BLaER1 treated with 17β-estradiol and CSF1 and Interleukin-3, amounts not matched to agents 10 nM and 100 nM (cell line): ENCODE results near the gene CNPY1.

Experiments
- H3K27ac ChIP-seq, 11 experiments: shearing (Covaris generic); formaldehyde crosslinking; 2 replicates each; pipeline ENCODE4 v1.8.1; 2022
- H3K27me3 ChIP-seq, 11 experiments: shearing (Covaris generic); formaldehyde crosslinking; 2 replicates each; pipeline ENCODE4 v1.8.1; 2022
- H3K36me3 ChIP-seq, 11 experiments: shearing (Covaris generic); formaldehyde crosslinking; 2 replicates each; pipeline ENCODE4 v1.8.1; 2022
- H3K4me1 ChIP-seq, 10 experiments: shearing (Covaris generic); formaldehyde crosslinking; 2 replicates each; pipeline ENCODE4 v1.8.1; 2022
- H3K4me2 ChIP-seq, 11 experiments: shearing (Covaris generic); formaldehyde crosslinking; 2 replicates each; pipeline ENCODE4 v1.8.1; 2022
- H3K4me3 ChIP-seq, 10 experiments: shearing (Covaris generic); formaldehyde crosslinking; 2 replicates each; pipeline ENCODE4 v1.8.1; 2022
- H3K9ac ChIP-seq, 11 experiments: shearing (Covaris generic); formaldehyde crosslinking; 2 replicates each; pipeline ENCODE4 v1.8.1; 2022
- H3K9me3 ChIP-seq, 11 experiments: shearing (Covaris generic); formaldehyde crosslinking; replicated peaks in 1 of 11; 2 replicates each; pipeline ENCODE4 v1.8.1; 2022
- H4K20me1 ChIP-seq, 11 experiments: shearing (Covaris generic); formaldehyde crosslinking; 2 replicates each; pipeline ENCODE4 v1.8.1; 2022
- Cebpa-rat ChIP-seq, 11 experiments: shearing (Covaris generic); IDR thresholded peaks; 2 replicates each; pipeline ENCODE4 v1.8.1; 2022

CNPY1 gene

DNA sequence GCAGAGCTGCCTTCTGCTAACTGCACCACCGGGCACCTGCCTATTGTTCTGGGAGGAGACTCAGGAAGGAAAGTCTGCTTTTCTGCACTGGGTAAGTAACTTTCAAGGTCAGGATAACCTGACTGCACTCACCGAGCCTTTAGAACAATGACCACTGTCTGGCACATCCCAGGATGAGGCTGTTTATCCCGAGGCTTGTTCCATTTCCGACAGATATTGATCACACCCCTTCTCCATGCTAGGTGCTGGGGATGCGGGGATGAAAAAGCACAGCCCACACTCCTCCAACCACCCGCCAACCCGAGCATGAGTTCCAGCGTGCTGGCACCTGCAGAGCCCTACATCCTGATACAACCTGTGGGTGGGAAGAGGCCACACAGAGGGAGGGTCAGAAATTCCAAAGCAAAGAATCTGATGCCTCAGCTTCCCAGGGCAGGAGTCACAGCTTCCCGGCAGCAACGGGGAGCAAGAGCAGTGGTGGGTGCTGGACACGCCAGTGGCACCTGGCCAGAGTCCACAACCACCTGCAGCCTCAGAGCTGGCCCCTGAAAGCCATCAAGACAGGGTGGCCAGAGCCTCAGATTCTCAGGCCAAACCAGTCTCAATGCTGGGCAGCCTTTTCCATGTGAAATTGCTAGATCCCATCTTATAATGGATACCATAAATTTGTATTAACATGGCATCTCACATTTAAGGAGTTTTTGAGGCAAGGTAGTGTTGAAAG is 34.9 kb upstream of the CNPY1 start:
- no peak overlapping the region for H3K4me2 ChIP-seq
- H3K27me3 ChIP-seq = no peaks in the 10 kb centered on the region
- H3K4me3 ChIP-seq = no peak overlapping the region
- H3K9ac ChIP-seq = no peak overlapping the region
- no peak overlapping the region for H3K27ac ChIP-seq
- H3K4me1 ChIP-seq = no peaks in the 10 kb centered on the region
- TF ChIP-seq Cebpa-rat (IDR thresholded peaks at IDR 0.05) = no peak
- H3K36me3 ChIP-seq = no peaks in the 10 kb centered on the region
- no peaks in the 10 kb centered on the region for H3K9me3 ChIP-seq
- 0 out of 22 replicates have a peak, but pooled peaks cover 0 to 9% (median 0%) of the 10 kb centered on the region in 11 experiments for H4K20me1 ChIP-seq

- Histone ChIP-seq H3K9ac (no peak overlapping the region), H3K4me1 (0 out of 20 replicates have a peak, but pooled peaks cover 0 to 3% (median 0%) of the 10 kb centered on the region in 10 experiments), H4K20me1 (0 out of 22 replicates have a peak, but pooled peaks cover 0 to 9% (median 0%) of the 10 kb centered on the region in 11 experiments), H3K4me3 (no peak overlapping the region), H3K27ac (no peak overlapping the region), H3K4me2 (no peak overlapping the region), H3K36me3 (no peaks in the 10 kb centered on the region), H3K27me3 (no peaks in the 10 kb centered on the region), H3K9me3 (no peaks in the 10 kb centered on the region)
- no peak for TF ChIP-seq Cebpa-rat (IDR thresholded peaks at IDR 0.05)
These were observed 34.0 kb upstream of the CNPY1 start for GRCh38 chr7:155580367-155580766.

DNA sequence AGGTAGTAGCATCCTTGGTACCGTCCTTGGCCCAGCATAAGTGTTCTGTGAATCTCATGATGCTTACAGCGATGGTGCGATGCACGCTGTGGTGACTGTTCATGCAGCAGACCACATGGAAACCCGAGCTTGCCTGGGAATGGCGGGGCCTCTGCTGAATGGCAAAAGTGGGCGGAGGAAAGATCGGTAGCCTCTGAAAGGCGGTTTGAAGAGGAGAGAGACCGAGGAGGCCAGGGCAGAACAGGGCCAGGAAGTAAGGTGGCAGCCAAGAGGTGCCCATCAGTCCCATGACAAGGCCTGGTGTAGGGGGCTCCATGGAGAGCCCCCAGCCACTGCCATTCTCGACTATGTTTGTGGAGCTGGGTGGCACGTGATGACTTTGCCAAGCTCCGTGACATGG is 33.2 kb upstream of the CNPY1 start:
- Histone ChIP-seq H4K20me1 (0 out of 22 replicates have a peak, but pooled peaks cover 0 to 9% (median 0%) of the 10 kb centered on the region in 11 experiments), H3K9me3 (no peaks in the 10 kb centered on the region), H3K36me3 (no peaks in the 10 kb centered on the region), H3K9ac (no peak overlapping the region), H3K4me1 (0 out of 20 replicates have a peak, but pooled peaks cover 0 to 3% (median 0%) of the 10 kb centered on the region in 10 experiments), H3K4me3 (no peak overlapping the region), H3K27ac (no peak overlapping the region), H3K27me3 (no peaks in the 10 kb centered on the region), H3K4me2 (no peak overlapping the region)
- no peak for TF ChIP-seq Cebpa-rat (IDR thresholded peaks at IDR 0.05)

DNA sequence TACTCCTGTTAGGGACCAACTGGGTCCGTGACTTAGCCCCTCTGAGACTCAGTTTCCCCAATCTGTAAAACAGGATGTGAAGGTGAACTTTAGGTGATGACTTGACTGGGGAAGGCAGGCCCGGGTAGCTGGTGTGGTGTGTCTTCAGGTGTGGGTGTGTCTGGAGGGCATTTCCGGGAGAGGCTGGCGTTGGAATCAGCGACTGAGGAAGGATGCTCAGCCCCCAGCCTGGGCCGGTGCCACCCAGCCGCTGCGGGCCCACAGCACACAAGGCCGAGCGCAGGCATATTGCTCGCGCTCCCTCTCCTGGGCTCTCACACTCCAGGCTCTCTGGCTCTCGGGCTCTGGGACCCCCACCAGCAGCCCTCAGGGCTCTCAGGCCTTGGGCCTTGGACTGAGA is 31.7 kb upstream of the CNPY1 start:
- no peak for TF ChIP-seq Cebpa-rat (IDR thresholded peaks at IDR 0.05)
- Histone ChIP-seq H4K20me1 (0 out of 22 replicates have a peak, but pooled peaks cover 0 to 9% (median 0%) of the 10 kb centered on the region in 11 experiments), H3K9me3 (no peaks in the 10 kb centered on the region), H3K9ac (no peak overlapping the region), H3K27me3 (no peaks in the 10 kb centered on the region), H3K4me2 (no peak overlapping the region), H3K27ac (no peak overlapping the region), H3K4me3 (no peak overlapping the region), H3K36me3 (no peaks in the 10 kb centered on the region), H3K4me1 (0 out of 20 replicates have a peak, but pooled peaks cover 0 to 3% (median 0%) of the 10 kb centered on the region in 10 experiments)

GRCh38 chr7:155577509-155577905 is 31.1 kb upstream of the CNPY1 start:
- TF ChIP-seq Cebpa-rat (IDR thresholded peaks at IDR 0.05) = no peak
- H3K36me3 ChIP-seq = no peaks in the 10 kb centered on the region
- no peak overlapping the region for H3K4me2 ChIP-seq
- H3K4me1 ChIP-seq = 0 out of 20 replicates have a peak, but pooled peaks cover 0 to 3% (median 0%) of the 10 kb centered on the region in 10 experiments
- no peak overlapping the region for H3K9ac ChIP-seq
- no peaks in the 10 kb centered on the region for H3K27me3 ChIP-seq
- H3K27ac ChIP-seq = no peak overlapping the region
- 0 out of 22 replicates have a peak, but pooled peaks cover 0 to 9% (median 0%) of the 10 kb centered on the region in 11 experiments for H4K20me1 ChIP-seq
- no peaks in the 10 kb centered on the region for H3K9me3 ChIP-seq
- H3K4me3 ChIP-seq = no peak overlapping the region

GRCh38 chr7:155576900-155577508 is 30.6 kb upstream of the CNPY1 start:
- H3K9ac ChIP-seq = no peak overlapping the region
- H3K27ac ChIP-seq = no peak overlapping the region
- peaks cover 0 to 3% (median 0%) of the 10 kb centered on the region in 10 experiments; a peak in 1 of 20 replicates for H3K4me1 ChIP-seq
- no peaks in the 10 kb centered on the region for H3K36me3 ChIP-seq
- H3K4me3 ChIP-seq = no peak overlapping the region
- TF ChIP-seq Cebpa-rat (IDR thresholded peaks at IDR 0.05) = no peak
- no peaks in the 10 kb centered on the region for H3K27me3 ChIP-seq
- H4K20me1 ChIP-seq = 0 out of 22 replicates have a peak, but pooled peaks cover 0 to 9% (median 0%) of the 10 kb centered on the region in 11 experiments
- H3K4me2 ChIP-seq = no peak overlapping the region
- H3K9me3 ChIP-seq = no peaks in the 10 kb centered on the region

GRCh38 chr7:155576416-155576815 is 30.1 kb upstream of the CNPY1 start:
- Histone ChIP-seq H3K27me3 (no peaks in the 10 kb centered on the region), H3K4me3 (no peak overlapping the region), H3K9ac (no peak overlapping the region), H3K36me3 (no peaks in the 10 kb centered on the region), H3K9me3 (no peaks in the 10 kb centered on the region), H3K4me2 (no peak overlapping the region), H4K20me1 (0 out of 22 replicates have a peak, but pooled peaks cover 0 to 9% (median 0%) of the 10 kb centered on the region in 11 experiments), H3K4me1 (peaks cover 0 to 8% (median 0%) of the 10 kb centered on the region in 10 experiments; a peak in 1 of 20 replicates), H3K27ac (no peak overlapping the region)
- TF ChIP-seq Cebpa-rat (IDR thresholded peaks at IDR 0.05) = no peak

GRCh38 chr7:155574556-155575290 is 28.4 kb upstream of the CNPY1 start:
- Histone ChIP-seq H3K4me1 (peaks cover 0 to 8% (median 0%) of the 10 kb centered on the region in 10 experiments; a peak in 1 of 20 replicates), H3K9me3 (no peaks in the 10 kb centered on the region), H3K9ac (no peak overlapping the region), H3K36me3 (no peaks in the 10 kb centered on the region), H3K4me2 (no peak overlapping the region), H4K20me1 (0 out of 22 replicates have a peak, but pooled peaks cover 0 to 9% (median 0%) of the 10 kb centered on the region in 11 experiments), H3K4me3 (no peak overlapping the region), H3K27ac (no peak overlapping the region), H3K27me3 (no peaks in the 10 kb centered on the region)
- TF ChIP-seq Cebpa-rat (IDR thresholded peaks at IDR 0.05) = no peak
